OCI-LY3 (cell line): Measurements from ENCODE around the gene CLDN15.

Experiments
- H2AFZ ChIP-seq: fragments of 200-600, 300-600 bp; shearing (Covaris generic); 2 replicates; pipeline ENCODE4 v1.6.0; 2014; ENCODE audit warnings: antibody characterized with exemption, low read depth, low read length
- H3K27ac ChIP-seq: fragments of 200-600, 300-600 bp; sonication (generic); 2 replicates; pipeline ENCODE4 v1.5.1; 2014; ENCODE audit warnings: mild to moderate bottlenecking, low read length, moderate library complexity, mixed read lengths
- H3K27me3 ChIP-seq: fragments of 200-600, 300-600 bp; sonication (generic); 2 replicates; pipeline ENCODE4 v1.6.1; 2014; ENCODE audit warnings: low read depth, low read length, mixed read lengths
- H3K36me3 ChIP-seq: fragments of 200-600, 300-600 bp; sonication (generic); replicated peaks from 2 replicates; pipeline ENCODE3; 2014; ENCODE audit warnings: low read depth, low read length, mixed read lengths
- H3K4me1 ChIP-seq: fragments of 300-600, 200-600 bp; sonication (generic); 2 replicates; pipeline ENCODE4 v1.6.1; 2014; ENCODE audit warnings: low read length, mixed read lengths
- H3K4me2 ChIP-seq: fragments of 200-600, 300-600 bp; sonication (generic); 2 replicates; pipeline ENCODE4 v1.6.1; 2014; ENCODE audit warnings: low read length, mixed read lengths
- H3K4me3 ChIP-seq: fragments of 300-600, 200-600 bp; sonication (generic); 2 replicates; pipeline ENCODE4 v1.5.1; 2014; ENCODE audit warnings: antibody characterized with exemption, mild to moderate bottlenecking, low read length, moderate library complexity
- H3K79me2 ChIP-seq: fragments of 300-600, 200-600 bp; shearing (Covaris generic); 2 replicates; pipeline ENCODE4 v1.6.1; 2014; ENCODE audit warnings: mild to moderate bottlenecking, low read length, mixed read lengths
- H3K9ac ChIP-seq: fragments of 300-600, 200-600 bp; shearing (Covaris generic); 2 replicates; pipeline ENCODE4 v1.6.0; 2014; ENCODE audit warnings: mild to moderate bottlenecking, low read length, moderate library complexity
- H3K9me3 ChIP-seq: fragments of 200-600, 300-600 bp; shearing (Covaris generic); 2 replicates; pipeline ENCODE4 v1.6.1; 2014; ENCODE audit warnings: low read length, mixed read lengths; ENCODE audit not compliant: insufficient read depth
- H4K20me1 ChIP-seq: fragments of 200-600, 300-600 bp; sonication (generic); 2 replicates; pipeline ENCODE4 v1.6.1; 2016; ENCODE audit warnings: low read length, mixed read lengths; ENCODE audit not compliant: insufficient read depth
- EZH2phosphoT487 ChIP-seq: fragments of 200-600 bp; shearing (Covaris generic); IDR thresholded peaks from 2 replicates; pipeline ENCODE4 v1.6.1; 2018; ENCODE audit warnings: antibody characterized with exemption, mixed run types, low read depth
- TF ChIP-seq, protein P1 (sequence below): fragments of 200-600, 300-600 bp; sonication (generic); IDR thresholded peaks from 2 replicates; pipeline ENCODE4 v1.5.1; 2014; ENCODE audit warnings: antibody characterized with exemption, low read length, low read depth

Gene CLDN15

GRCh38 chr7:101240226-101241014, 2.8 kb upstream of the CLDN15 start:
- H3K27ac ChIP-seq: no peak overlapping the region
- no peaks in the 10 kb centered on the region for H3K9me3 ChIP-seq
- H3K79me2 ChIP-seq: peaks cover 35% of the 10 kb centered on the region
- no peaks in the 10 kb centered on the region for H4K20me1 ChIP-seq
- H3K9ac ChIP-seq: no peak overlapping the region
- H3K4me3 ChIP-seq: no peak overlapping the region
- TF ChIP-seq EZH2phosphoT487: no peak
- TF ChIP-seq, protein P1, sequence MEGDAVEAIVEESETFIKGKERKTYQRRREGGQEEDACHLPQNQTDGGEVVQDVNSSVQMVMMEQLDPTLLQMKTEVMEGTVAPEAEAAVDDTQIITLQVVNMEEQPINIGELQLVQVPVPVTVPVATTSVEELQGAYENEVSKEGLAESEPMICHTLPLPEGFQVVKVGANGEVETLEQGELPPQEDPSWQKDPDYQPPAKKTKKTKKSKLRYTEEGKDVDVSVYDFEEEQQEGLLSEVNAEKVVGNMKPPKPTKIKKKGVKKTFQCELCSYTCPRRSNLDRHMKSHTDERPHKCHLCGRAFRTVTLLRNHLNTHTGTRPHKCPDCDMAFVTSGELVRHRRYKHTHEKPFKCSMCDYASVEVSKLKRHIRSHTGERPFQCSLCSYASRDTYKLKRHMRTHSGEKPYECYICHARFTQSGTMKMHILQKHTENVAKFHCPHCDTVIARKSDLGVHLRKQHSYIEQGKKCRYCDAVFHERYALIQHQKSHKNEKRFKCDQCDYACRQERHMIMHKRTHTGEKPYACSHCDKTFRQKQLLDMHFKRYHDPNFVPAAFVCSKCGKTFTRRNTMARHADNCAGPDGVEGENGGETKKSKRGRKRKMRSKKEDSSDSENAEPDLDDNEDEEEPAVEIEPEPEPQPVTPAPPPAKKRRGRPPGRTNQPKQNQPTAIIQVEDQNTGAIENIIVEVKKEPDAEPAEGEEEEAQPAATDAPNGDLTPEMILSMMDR: no peak
- H3K4me2 ChIP-seq: no peak overlapping the region
- no peaks in the 10 kb centered on the region for H3K36me3 ChIP-seq
- no peaks in the 10 kb centered on the region for H3K27me3 ChIP-seq
- H3K4me1 ChIP-seq: peaks cover 9% of the 10 kb centered on the region
- no peak overlapping the region for H2AFZ ChIP-seq

DNA sequence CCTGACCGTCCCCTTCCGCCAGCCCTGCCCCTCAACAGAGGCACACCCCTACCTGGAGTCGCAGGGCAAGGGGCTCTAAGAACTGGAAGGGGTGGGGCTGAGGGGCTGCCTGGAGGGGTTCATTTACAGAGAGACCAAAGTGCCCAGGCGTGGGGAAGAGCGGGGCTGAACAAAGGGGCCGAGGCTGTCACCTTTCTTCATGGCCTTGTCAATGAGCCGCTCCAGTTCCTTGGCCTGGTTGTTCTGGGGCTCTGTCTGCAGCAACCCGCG, 2.3 kb upstream of the CLDN15 start:
- TF ChIP-seq, protein P1: no peak
- TF ChIP-seq EZH2phosphoT487: no peak
- Histone ChIP-seq H3K9me3 (no peaks in the 10 kb centered on the region), H3K36me3 (no peaks in the 10 kb centered on the region), H3K27me3 (no peaks in the 10 kb centered on the region), H3K4me3 (no peak overlapping the region), H4K20me1 (no peaks in the 10 kb centered on the region), H3K9ac (no peak overlapping the region), H3K79me2 (peaks cover 31% of the 10 kb centered on the region), H3K4me1 (peaks cover 6% of the 10 kb centered on the region), H3K27ac (no peak overlapping the region), H3K4me2 (no peak overlapping the region), H2AFZ (no peak overlapping the region)

- H3K4me1 ChIP-seq: peaks cover 6% of the 10 kb centered on the region
- H3K36me3 ChIP-seq: no peaks in the 10 kb centered on the region
- H3K27ac ChIP-seq: no peak overlapping the region
- H4K20me1 ChIP-seq: no peaks in the 10 kb centered on the region
- H3K9me3 ChIP-seq: no peaks in the 10 kb centered on the region
- TF ChIP-seq EZH2phosphoT487: no peak
- TF ChIP-seq, protein P1: no peak
- H3K4me3 ChIP-seq: no peak overlapping the region
- no peaks in the 10 kb centered on the region for H3K27me3 ChIP-seq
- H3K79me2 ChIP-seq: peaks cover 29% of the 10 kb centered on the region
- H3K9ac ChIP-seq: no peak overlapping the region
- no peak overlapping the region for H2AFZ ChIP-seq
- H3K4me2 ChIP-seq: no peak overlapping the region
Observed at GRCh38 chr7:101239191-101239950, 1.8 kb upstream of the CLDN15 start.
